Psoas muscle (tissue), 8 donors: ENCODE measurements around the gene GIPC2. TPM values are rescaled to one million over a fixed set of nuclear protein-coding genes. Genes with fewer than 3 reads are reported as not detected.

Experiments
- ATAC-seq, 4 donors: fragments of 200-7000 bp; cut with Tn5 transposase; one replicate each; pipeline ENCODE4 v1.9.1; 2020; ENCODE audit warnings: moderate library complexity in 3 of 4, mild to moderate bottlenecking in 2 of 4
- DNase-seq, 2 donors: peaks; one replicate each; pipeline ENCODE4 v3.0.0-alpha.2; 2020
- H3K27ac ChIP-seq: fragments of 200-600 bp; one replicate; pipeline ENCODE4 v1.8.0; 2022
- H3K27me3 ChIP-seq, 3 donors: fragments of 200-600 bp in 1 of 3; one replicate each; pipeline versions ENCODE4 v1.6.1 to v1.8.0; 2013 to 2022; ENCODE audit warnings: low read length in 2 of 3, mild to moderate bottlenecking in 2 of 3, moderate library complexity in 1 of 3; ENCODE audit not compliant: insufficient read depth in 3 of 3
- H3K36me3 ChIP-seq, 2 donors: fragments of 200-600 bp in 1 of 2; one replicate each; pipeline versions ENCODE4 v1.6.1 to v1.8.0; 2013 to 2022; ENCODE audit warnings: low read depth in 1 of 2, mild to moderate bottlenecking in 1 of 2, moderate library complexity in 1 of 2; ENCODE audit not compliant: insufficient read depth in 1 of 2
- H3K4me1 ChIP-seq: fragments of 200-600 bp; one replicate; pipeline ENCODE4 v1.8.0; 2022
- H3K4me3 ChIP-seq: fragments of 200-600 bp; one replicate; pipeline ENCODE4 v1.8.0; 2022; ENCODE audit warnings: mild to moderate bottlenecking
- H3K9me3 ChIP-seq: fragments of 200-600 bp; one replicate; pipeline ENCODE4 v1.8.0; 2022
- CTCF ChIP-seq: fragments of 200-600 bp; IDR thresholded peaks from one replicate; pipeline ENCODE4 v1.8.0; 2022; ENCODE audit warnings: antibody characterized with exemption
- WGBS, 3 donors: extraction: QIAGEN DNeasy Blood & Tissue Kit; methylation state at CpG; one replicate each; pipeline versions ENCODE4 v1.1.6 to v1.1.7; 2013; 5-methylcytosine and 5-hydroxymethylcytosine counted together
- intact Hi-C, 2 donors: fragments of 100-400 bp; cut with DNase I; formaldehyde crosslinking; loops; one replicate each; pipeline versions ENCODE4 v1.11.0 to v1.14.2; 2022
- polyA plus RNA-seq, 3 donors: library from polyadenylated mRNA; stranded (reverse); fragments of 200-250 nt; gene quantifications; one replicate each; pipeline ENCODE4 v1.2.3, GENCODE V29; 2013
- total RNA-seq, 4 donors: library from RNA; stranded (reverse); fragmentation: NEBNext Ultra II Directional in 2 of 4; extraction: Animal tissue kit (Norgen Biotek cat#: 25700) in 2 of 4; gene quantifications; one replicate each; pipeline versions ENCODE4 v1.2.1 to v1.2.4, GENCODE V29; 2021 to 2023
- donor health status: healthy with polysubstance abuse.
- donor health status: DM: no; HTN: no; CAD: no; lungs with moderate emphysema.
- donor health status: Bipolar disorder and iron deficiency.
- donor health status: healthy.
- donor health status: DM: yes; HTN: yes; CAD: no.
- donor health status: DM: no; HTN: no; CAD: no.
- donor health status: DM: no; HTN: no; CAD: no.
- donor health status: DM: yes; HTN: yes; CAD: no.

Gene GIPC2
- total and polyA plus RNA-seq, 7 donors = 0.68 to 1.6 (median 1.2) TPM

GRCh38 chr1:78071696-78072095, 25.9 kb downstream of the GIPC2 start:
- Histone ChIP-seq H3K27ac (peak overlapping the region; percentile 69), H3K27me3 (no peaks in the 10 kb centered on the region), H3K4me3 (no peak overlapping the region), H3K36me3 (no peaks in the 10 kb centered on the region), H3K9me3 (no peaks in the 10 kb centered on the region), H3K4me1 (peaks cover 38% of the 10 kb centered on the region)
- ATAC-seq (no peak), DNase-seq (no peak)
- no peak for TF ChIP-seq CTCF
- WGBS, 3 donors = 72 to 91% (median 77%) methylated on average over 5 of the region's 5 CpGs
- intact Hi-C loops = loop anchor here in 1 of 2 donors (5.0 kb wide), 1 partner anchor 41 kb away; no protein-coding TSS in a partner anchor

DNA sequence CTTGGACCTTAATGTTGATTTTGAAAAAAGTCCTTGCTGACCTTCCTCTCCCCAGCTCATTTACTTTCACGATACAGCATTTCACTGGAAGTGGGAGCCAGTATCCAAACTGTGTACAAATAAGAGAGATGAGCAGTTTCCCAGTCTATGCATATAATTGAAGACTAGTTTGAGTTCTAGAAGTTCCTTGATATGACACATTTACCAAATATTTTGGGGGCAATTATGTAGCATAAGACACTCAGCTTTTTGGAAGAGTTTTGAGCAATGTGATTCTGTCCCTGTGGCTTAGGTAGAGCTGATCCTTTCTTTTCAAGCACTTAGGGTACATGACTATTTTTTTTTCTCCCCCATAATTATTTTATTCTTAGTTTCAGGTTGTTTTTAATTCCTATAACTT, 26.4 kb downstream of the GIPC2 start:
- no peak for TF ChIP-seq CTCF
- 27 to 35% (median 34%) methylated on average over 1 of the region's 1 CpG for WGBS, 3 donors
- H3K4me1 ChIP-seq = peaks cover 38% of the 10 kb centered on the region
- no peak for ATAC-seq
- no peaks in the 10 kb centered on the region for H3K36me3 ChIP-seq
- H3K27ac ChIP-seq = peak overlapping the region; percentile 69
- H3K27me3 ChIP-seq = no peaks in the 10 kb centered on the region
- intact Hi-C loops = loop anchor here in 1 of 2 donors (5.0 kb wide), 1 partner anchor 40 kb away; no protein-coding TSS in a partner anchor
- no peaks in the 10 kb centered on the region for H3K9me3 ChIP-seq
- no peak for DNase-seq
- no peak overlapping the region for H3K4me3 ChIP-seq

GRCh38 chr1:78073441-78073840, 27.7 kb downstream of the GIPC2 start:
- ATAC-seq (no peak), DNase-seq (no peak)
- TF ChIP-seq CTCF = no peak
- no peaks in the 10 kb centered on the region for H3K36me3 ChIP-seq
- H3K4me3 ChIP-seq = no peak overlapping the region
- intact Hi-C loops = loop anchor here in 1 of 2 donors (5.0 kb wide), 1 partner anchor 39 kb away; no protein-coding TSS in a partner anchor
- 56 to 64% (median 63%) methylated on average over 1 of the region's 1 CpG for WGBS, 3 donors
- H3K27ac ChIP-seq = no peak overlapping the region
- H3K9me3 ChIP-seq = no peaks in the 10 kb centered on the region
- H3K27me3 ChIP-seq = no peaks in the 10 kb centered on the region
- peaks cover 38% of the 10 kb centered on the region for H3K4me1 ChIP-seq

DNA sequence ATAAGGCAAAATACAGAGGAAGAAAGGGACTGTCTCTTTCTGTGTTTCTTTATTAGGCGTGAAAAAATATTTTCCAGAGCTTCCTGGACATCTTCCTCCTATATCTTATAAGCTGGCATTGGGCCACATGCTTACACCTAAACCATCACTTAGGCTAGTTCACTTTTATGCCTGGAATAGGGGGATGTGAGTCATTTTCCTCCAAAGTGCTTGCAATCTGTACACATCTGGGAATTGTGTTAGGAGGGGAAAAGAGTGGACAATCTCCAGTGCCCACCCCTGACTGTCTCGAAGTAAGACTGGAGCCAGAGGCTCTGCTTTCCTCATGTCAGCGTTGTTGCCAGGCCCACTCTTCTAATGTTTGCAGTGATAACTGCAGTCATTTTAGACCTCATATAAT, 29.9 kb downstream of the GIPC2 start:
- no peaks in the 10 kb centered on the region for H3K27me3 ChIP-seq
- no peak overlapping the region for H3K27ac ChIP-seq
- no peak for TF ChIP-seq CTCF
- no peak for DNase-seq
- H3K36me3 ChIP-seq = no peaks in the 10 kb centered on the region
- intact Hi-C loops = no loop called here
- 68 to 72% (median 69%) methylated on average over 3 of the region's 3 CpGs for WGBS, 3 donors
- peaks cover 37% of the 10 kb centered on the region for H3K4me1 ChIP-seq
- no peaks in the 10 kb centered on the region for H3K9me3 ChIP-seq
- no peak for ATAC-seq
- H3K4me3 ChIP-seq = no peak overlapping the region

- TF ChIP-seq CTCF = no peak
- ATAC-seq (no peak), DNase-seq (no peak)
- no peaks in the 10 kb centered on the region for H3K9me3 ChIP-seq
- no peaks in the 10 kb centered on the region for H3K36me3 ChIP-seq
- H3K27me3 ChIP-seq = no peaks in the 10 kb centered on the region
- WGBS, 3 donors = 31 to 37% (median 32%) methylated on average over 3 of the region's 3 CpGs
- intact Hi-C loops = no loop called here
- no peak overlapping the region for H3K27ac ChIP-seq
- H3K4me3 ChIP-seq = no peak overlapping the region
- peaks cover 38% of the 10 kb centered on the region for H3K4me1 ChIP-seq
Observed at GRCh38 chr1:78078358-78078757, 32.6 kb downstream of the GIPC2 start.
